Liver (tissue), 9 donors: ENCODE results near the gene THNSL1. TPM values are rescaled to one million over a fixed set of nuclear protein-coding genes. Genes with fewer than 3 reads are reported as not detected.

ENCODE experiments used
- DNase-seq: peaks from one replicate; pipeline ENCODE4 v3.0.0-alpha.2; 2017; ENCODE audit warnings: low spot score
- H3K27ac ChIP-seq, 2 donors: one replicate each; pipeline ENCODE4 v1.7.0; 2013; ENCODE audit warnings: inconsistent platforms in 2 of 2, low read length in 2 of 2, control low read depth in 1 of 2, low read depth in 1 of 2, mild to moderate bottlenecking in 1 of 2
- H3K27me3 ChIP-seq, 4 donors: one replicate each; pipeline versions ENCODE4 v1.6.1 to v1.7.0; 2013; ENCODE audit warnings: low read length in 3 of 4, inconsistent platforms in 1 of 4, mild to moderate bottlenecking in 1 of 4, moderate library complexity in 1 of 4; ENCODE audit not compliant: control insufficient read depth in 4 of 4, insufficient read depth in 4 of 4
- H3K36me3 ChIP-seq, 4 donors: one replicate each; pipeline versions ENCODE4 v1.6.1 to v1.7.0; 2013; ENCODE audit warnings: low read length in 3 of 4, mild to moderate bottlenecking in 3 of 4, low read depth in 1 of 4, moderate library complexity in 1 of 4; ENCODE audit not compliant: control insufficient read depth in 4 of 4, insufficient read depth in 3 of 4
- H3K4me1 ChIP-seq, 4 donors: one replicate each; pipeline versions ENCODE4 v1.6.1 to v1.7.0; 2013; ENCODE audit warnings: low read length in 3 of 4, mild to moderate bottlenecking in 3 of 4, moderate library complexity in 1 of 4; ENCODE audit not compliant: control insufficient read depth in 4 of 4, insufficient read depth in 4 of 4
- H3K4me3 ChIP-seq, 3 donors: one replicate each; pipeline versions ENCODE4 v1.6.1 to v1.7.0; 2013; ENCODE audit warnings: low read length in 3 of 3, control low read depth in 1 of 3, low read depth in 1 of 3, mild to moderate bottlenecking in 1 of 3
- H3K9ac ChIP-seq, 2 donors: one replicate each; pipeline ENCODE4 v1.7.0; 2013; ENCODE audit warnings: low read length in 2 of 2, mild to moderate bottlenecking in 2 of 2, moderate library complexity in 2 of 2, control low read depth in 1 of 2, low read depth in 1 of 2
- H3K9me3 ChIP-seq, 4 donors: one replicate each; pipeline versions ENCODE4 v1.6.1 to v1.7.0; 2013; ENCODE audit warnings: low read length in 3 of 4; ENCODE audit not compliant: control insufficient read depth in 4 of 4
- CTCF ChIP-seq: fragments of 150-350 bp; IDR thresholded peaks from 2 replicates; pipeline ENCODE4 v1.5.1; 2017; ENCODE audit warnings: improper control_type of control experiment, low read depth, low read length; ENCODE audit not compliant: missing input control
- EGR1 ChIP-seq, 2 donors: IDR thresholded peaks; 2 replicates each; pipeline ENCODE4 v1.6.1; 2016 to 2018; ENCODE audit warnings: antibody characterized with exemption in 2 of 2, low read depth in 2 of 2
- FOXA1 ChIP-seq: IDR thresholded peaks from 2 replicates; pipeline ENCODE4 v1.6.1; 2016; ENCODE audit warnings: antibody characterized with exemption
- FOXA2 ChIP-seq: IDR thresholded peaks from 2 replicates; pipeline ENCODE4 v1.6.1; 2016; ENCODE audit warnings: antibody characterized with exemption
- GABPA ChIP-seq, 2 donors: IDR thresholded peaks in 1 of 2; conservative IDR thresholded peaks in 1 of 2; 2 replicates each; pipeline ENCODE4 v1.6.1; 2016; ENCODE audit warnings: antibody characterized with exemption in 2 of 2, mild to moderate bottlenecking in 1 of 2, moderate library complexity in 1 of 2
- HNF4A ChIP-seq, 2 donors: conservative IDR thresholded peaks; 2 replicates each; pipeline ENCODE4 v1.6.1; 2016; ENCODE audit warnings: antibody characterized with exemption in 2 of 2, mild to moderate bottlenecking in 2 of 2
- HNF4G ChIP-seq: IDR thresholded peaks from 2 replicates; pipeline ENCODE4 v1.6.1; 2016; ENCODE audit warnings: antibody characterized with exemption
- JUND ChIP-seq, 2 donors: IDR thresholded peaks; 2 replicates each; pipeline ENCODE4 v1.6.1; 2016; ENCODE audit warnings: antibody characterized with exemption in 2 of 2
- MAX ChIP-seq: IDR thresholded peaks from 2 replicates; pipeline ENCODE4 v1.6.1; 2016; ENCODE audit warnings: antibody characterized with exemption
- NR2F2 ChIP-seq: IDR thresholded peaks from 2 replicates; pipeline ENCODE4 v1.6.1; 2016; ENCODE audit warnings: antibody characterized with exemption
- RAD21 ChIP-seq, 2 donors: IDR thresholded peaks; 2 replicates each; pipeline ENCODE4 v1.6.1; 2016; ENCODE audit warnings: antibody characterized with exemption in 2 of 2, mild to moderate bottlenecking in 2 of 2
- REST ChIP-seq: IDR thresholded peaks from 2 replicates; pipeline ENCODE4 v1.6.1; 2016; ENCODE audit warnings: antibody characterized with exemption, mild to moderate bottlenecking
- RXRA ChIP-seq, 2 donors: IDR thresholded peaks; 2 replicates each; pipeline ENCODE4 v1.6.1; 2017 to 2018; ENCODE audit warnings: antibody characterized with exemption in 2 of 2, mild to moderate bottlenecking in 1 of 2
- SP1 ChIP-seq: IDR thresholded peaks from 2 replicates; pipeline ENCODE4 v1.6.1; 2018; ENCODE audit warnings: antibody characterized with exemption, mild to moderate bottlenecking
- TAF1 ChIP-seq: conservative IDR thresholded peaks from 2 replicates; pipeline ENCODE4 v1.6.1; 2016; ENCODE audit warnings: antibody characterized with exemption, mild to moderate bottlenecking
- YY1 ChIP-seq: IDR thresholded peaks from 2 replicates; pipeline ENCODE4 v1.6.1; 2016; ENCODE audit warnings: antibody characterized with exemption, mild to moderate bottlenecking
- ZBTB33 ChIP-seq: IDR thresholded peaks from 2 replicates; pipeline ENCODE4 v1.6.1; 2016; ENCODE audit warnings: antibody characterized with exemption
- WGBS: extraction: QIAGEN DNeasy Blood & Tissue Kit; methylation state at CpG from one replicate; pipeline ENCODE4 v1.1.7; 2013; 5-methylcytosine and 5-hydroxymethylcytosine counted together
- polyA plus RNA-seq, 2 donors: library from polyadenylated mRNA; stranded (reverse) in 1 of 2; unstranded in 1 of 2; fragments of 200-250 nt in 1 of 2; fragments of >200 nt in 1 of 2; fragmentation: Nextera tagmentation in 1 of 2; extraction: Ambion mirVana in 1 of 2; gene quantifications; one replicate each; pipeline versions ENCODE4 v1.2.1 to v1.2.3, GENCODE V29; 2013 to 2015
- total RNA-seq, 2 donors: library from RNA; depleted of rRNA; stranded (reverse); fragments of >200 nt; gene quantifications; one replicate each; pipeline ENCODE4 v1.2.3, GENCODE V29; 2014
- donor health status: healthy.
- donor health status: healthy.
- donor health status: healthy.
- donor health status: healthy.
- donor health status: healthy.

Gene THNSL1
- total and polyA plus RNA-seq, 4 donors = 5.0 to 8.2 (median 7.8) TPM

- no peak overlapping the region for H3K4me3 ChIP-seq
- no peaks in the 10 kb centered on the region for H3K27me3 ChIP-seq
- H3K27ac ChIP-seq = no peak overlapping the region
- WGBS = 81% methylated on average over 5 of the region's 5 CpGs
- H3K9ac ChIP-seq = no peak overlapping the region
- no peak for TF ChIP-seq SP1
- no peak for TF ChIP-seq REST
- TF ChIP-seq HNF4A (conservative IDR thresholded peaks at IDR 0.05) = no peak
- no peak for TF ChIP-seq TAF1
- H3K36me3 ChIP-seq = no peaks in the 10 kb centered on the region
- no peak for DNase-seq
- peaks cover 0 to 2% (median 0%) of the 10 kb centered on the region in 4 donors for H3K4me1 ChIP-seq
- no peaks in the 10 kb centered on the region for H3K9me3 ChIP-seq
Measured at GRCh38 chr10:25048450-25048849, 32.0 kb downstream of the THNSL1 start.

- no peaks in the 10 kb centered on the region for H3K36me3 ChIP-seq
- peaks cover 0 to 2% (median 0%) of the 10 kb centered on the region in 4 donors for H3K4me1 ChIP-seq
- WGBS = 98% methylated on average over 2 of the region's 2 CpGs
- no peak overlapping the region for H3K9ac ChIP-seq
- no peaks in the 10 kb centered on the region for H3K9me3 ChIP-seq
- no peaks in the 10 kb centered on the region for H3K27me3 ChIP-seq
- no peak overlapping the region for H3K27ac ChIP-seq
- no peak for DNase-seq
- no peak overlapping the region for H3K4me3 ChIP-seq
- TF ChIP-seq MAX = no peak
Measured at GRCh38 chr10:25049966-25050365, 33.6 kb downstream of the THNSL1 start.

GRCh38 chr10:25050402-25050801 is 34.0 kb downstream of the THNSL1 start:
- Histone ChIP-seq H3K27ac (no peak overlapping the region), H3K4me3 (no peak overlapping the region)
- WGBS = 94% methylated on average over 9 of the region's 9 CpGs
- TF ChIP-seq NR2F2 (no peak), FOXA1 (no peak), HNF4A (conservative IDR thresholded peaks at IDR 0.05) (no peak), FOXA2 (no peak), CTCF (no peak), ZBTB33 (no peak), TAF1 (no peak), JUND (IDR thresholded peaks at IDR 0.05) (no peak), EGR1 (IDR thresholded peaks at IDR 0.05; ENCODE audit: low read depth in 2 of 2) (no peak), HNF4G (no peak), RAD21 (IDR thresholded peaks at IDR 0.05) (no peak), RXRA (IDR thresholded peaks at IDR 0.05) (no peak), SP1 (no peak), REST (no peak), GABPA (IDR thresholded peaks at IDR 0.05 in 1 of 2, conservative IDR thresholded peaks at IDR 0.05 in 1 of 2) (no peak), YY1 (no peak), MAX (no peak)

More at GRCh38 chr10:25050402-25050801, 34.0 kb downstream of the THNSL1 start:
- no peak for DNase-seq
- Histone ChIP-seq H3K36me3 (no peaks in the 10 kb centered on the region), H3K4me1 (peaks cover 0 to 2% (median 0%) of the 10 kb centered on the region in 4 donors), H3K9ac (no peak overlapping the region), H3K9me3 (no peaks in the 10 kb centered on the region), H3K27me3 (no peaks in the 10 kb centered on the region)
